Measurements from ENCODE around the gene XPNPEP3.
"Not testable (repeated sequence)": the region's sequence is repeated elsewhere in the genome, so short reads cannot be mapped to it uniquely, and the experiment has no call there.

Gene XPNPEP3

DNA sequence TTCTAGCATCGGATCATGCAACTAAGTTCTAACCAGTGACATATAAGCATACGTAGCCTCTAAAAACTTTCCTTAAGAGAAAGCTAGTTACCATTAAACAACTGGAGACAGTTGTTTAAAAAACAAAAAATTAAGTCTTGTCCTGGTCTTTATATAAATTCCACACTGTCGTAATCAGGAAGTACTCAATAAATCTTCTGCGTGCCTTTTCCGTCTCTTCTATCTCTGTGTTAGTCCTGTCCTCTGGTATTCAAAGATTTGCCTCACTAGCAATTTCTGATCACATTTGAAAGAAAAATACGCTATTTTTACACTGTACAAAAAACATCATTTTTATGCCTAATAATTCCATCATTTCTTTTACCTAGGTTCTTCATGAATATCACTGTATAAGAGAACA lies 27.8 kb upstream of the XPNPEP3 start:
- Histone ChIP-seq H3K9me3 (ENCODE audit: control insufficient read depth, low read length) (no peaks in the 10 kb centered on the region), H3K36me3 (ENCODE audit: control insufficient read depth, insufficient read depth, low read length) (peaks cover 5% of the 10 kb centered on the region), H3K4me3 (ENCODE audit: low read length) (no peak overlapping the region), H3K27me3 (ENCODE audit: control insufficient read depth, insufficient read depth, low read length) (no peaks in the 10 kb centered on the region), H3K9ac (ENCODE audit: low read length) (no peak overlapping the region), H3K4me1 (ENCODE audit: control insufficient read depth, insufficient read depth, low read length) (peaks cover 6% of the 10 kb centered on the region)

DNA sequence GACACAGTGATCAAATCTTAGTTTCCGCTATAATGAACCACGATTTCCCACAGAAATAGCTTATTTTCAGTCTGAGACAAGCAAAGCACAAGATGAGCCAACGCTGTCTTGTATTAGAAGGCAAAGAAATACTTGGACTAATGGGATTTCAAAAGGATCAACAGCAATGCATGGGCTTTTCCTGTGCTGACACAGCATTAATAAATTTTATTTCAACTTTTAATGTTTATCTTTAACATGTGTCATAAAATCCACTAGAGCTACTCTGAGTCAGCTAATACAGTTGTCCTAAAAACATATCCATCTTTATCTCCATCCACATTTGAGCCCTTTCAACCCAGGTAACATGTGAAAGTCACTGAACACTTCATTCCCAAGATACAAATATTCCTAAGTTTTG lies 22.3 kb upstream of the XPNPEP3 start:
- Histone ChIP-seq H3K9me3 (ENCODE audit: control insufficient read depth, low read length) (no peaks in the 10 kb centered on the region), H3K4me3 (ENCODE audit: low read length) (no peak overlapping the region), H3K36me3 (ENCODE audit: control insufficient read depth, insufficient read depth, low read length) (peaks cover 5% of the 10 kb centered on the region)

DNA sequence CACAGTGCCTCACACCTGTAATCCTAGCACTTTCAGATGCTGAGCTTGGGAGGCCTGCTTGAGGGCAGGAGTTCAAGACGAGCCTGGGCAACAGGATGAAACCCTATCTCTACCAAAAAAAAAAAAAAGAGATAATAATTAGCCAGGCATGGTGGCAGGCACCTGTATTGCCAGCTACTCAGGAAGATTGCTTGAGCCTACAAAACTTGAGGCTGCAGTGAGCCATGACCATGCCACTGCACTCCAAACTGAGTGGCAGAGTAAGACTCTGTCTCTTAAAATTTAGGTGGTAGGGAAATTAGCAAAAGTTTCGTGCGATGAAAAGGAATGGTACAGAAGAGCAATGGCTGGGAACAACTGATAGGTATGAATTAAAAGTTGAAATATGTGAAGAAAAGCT lies 18.5 kb upstream of the XPNPEP3 start:
- Histone ChIP-seq H3K36me3 (ENCODE audit: control insufficient read depth, insufficient read depth, low read length) (no peaks in the 10 kb centered on the region), H3K4me1 (ENCODE audit: control insufficient read depth, insufficient read depth, low read length) (no peaks in the 10 kb centered on the region), H3K4me3 (ENCODE audit: low read length) (no peak overlapping the region), H3K27me3 (ENCODE audit: control insufficient read depth, insufficient read depth, low read length) (no peaks in the 10 kb centered on the region), H3K9me3 (ENCODE audit: control insufficient read depth, low read length) (no peaks in the 10 kb centered on the region), H3K9ac (ENCODE audit: low read length) (no peak overlapping the region)

More for the DNA sequence above, 22.3 kb upstream of the XPNPEP3 start:
- peaks cover 6% of the 10 kb centered on the region for H3K4me1 ChIP-seq (ENCODE audit: control insufficient read depth, insufficient read depth, low read length)
- H3K9ac ChIP-seq (ENCODE audit: low read length), result no peak overlapping the region
- H3K27me3 ChIP-seq (ENCODE audit: control insufficient read depth, insufficient read depth, low read length), result no peaks in the 10 kb centered on the region

DNA sequence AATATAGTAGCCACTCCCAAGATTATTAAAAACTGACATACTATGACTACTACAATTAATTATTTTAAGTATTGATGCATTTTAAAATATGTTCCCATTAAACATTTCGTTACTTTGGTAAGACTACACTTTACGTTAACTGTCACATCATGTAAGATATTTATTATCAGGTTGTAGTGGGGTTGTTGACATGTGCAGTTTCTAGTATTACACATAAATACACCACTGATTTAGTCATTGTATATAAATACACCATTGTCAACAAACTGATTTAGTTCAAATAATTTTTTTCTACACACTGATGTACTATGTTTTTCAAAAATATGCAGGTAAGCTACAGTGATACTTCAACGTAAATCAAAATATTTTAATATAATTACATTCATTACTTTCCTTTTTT lies 12.0 kb upstream of the XPNPEP3 start:
- Histone ChIP-seq H3K27me3 (ENCODE audit: control insufficient read depth, insufficient read depth, low read length) (no peaks in the 10 kb centered on the region), H3K36me3 (ENCODE audit: control insufficient read depth, insufficient read depth, low read length) (no peaks in the 10 kb centered on the region), H3K9ac (ENCODE audit: low read length) (no peak overlapping the region), H3K4me1 (ENCODE audit: control insufficient read depth, insufficient read depth, low read length) (no peaks in the 10 kb centered on the region), H3K9me3 (ENCODE audit: control insufficient read depth, low read length) (no peaks in the 10 kb centered on the region), H3K4me3 (ENCODE audit: low read length) (no peak overlapping the region)

DNA sequence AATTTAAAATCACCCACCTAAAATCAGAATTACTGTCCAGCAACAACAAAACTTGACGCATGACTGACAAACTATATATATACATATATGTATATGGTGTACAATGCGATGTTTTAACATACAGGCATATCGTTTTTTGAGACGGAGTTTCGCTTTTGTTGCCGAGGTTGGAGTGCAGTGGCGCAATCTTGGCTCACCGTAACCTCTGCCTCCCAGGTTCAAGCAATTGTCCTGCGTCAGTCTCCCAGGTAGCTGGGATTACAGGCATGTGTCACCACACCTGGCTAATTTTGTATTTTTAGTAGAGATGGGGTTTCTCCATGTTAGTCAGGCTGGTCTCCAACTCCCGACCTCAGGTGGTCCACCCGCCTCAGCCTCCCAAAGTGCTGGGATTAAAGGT lies 11.1 kb upstream of the XPNPEP3 start:
- H3K9me3 ChIP-seq (ENCODE audit: control insufficient read depth, low read length); H3K4me1 ChIP-seq (ENCODE audit: control insufficient read depth, insufficient read depth, low read length); H3K27me3 ChIP-seq (ENCODE audit: control insufficient read depth, insufficient read depth, low read length); H3K36me3 ChIP-seq (ENCODE audit: control insufficient read depth, insufficient read depth, low read length); H3K4me3 ChIP-seq (ENCODE audit: low read length); H3K9ac ChIP-seq (ENCODE audit: low read length): not testable (repeated sequence)

DNA sequence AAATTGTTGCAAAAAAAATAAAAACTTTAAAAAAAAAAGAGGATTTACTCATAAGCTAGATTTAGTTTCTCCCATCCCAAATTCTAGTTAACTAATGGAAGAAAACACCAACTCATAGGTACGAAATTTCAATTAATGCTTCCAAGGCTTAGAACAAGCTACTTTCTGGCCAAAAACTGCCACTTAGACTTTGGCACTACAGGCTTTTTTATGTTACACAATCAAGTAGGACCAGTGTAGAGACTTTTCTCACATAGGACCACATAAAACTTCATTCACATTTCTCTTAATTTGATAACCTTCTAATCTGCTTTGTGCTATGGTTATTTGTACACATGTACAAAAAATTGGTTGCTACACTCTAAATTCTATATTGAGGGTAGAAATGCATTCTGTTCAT lies 3.6 kb upstream of the XPNPEP3 start:
- H3K27me3 ChIP-seq (ENCODE audit: control insufficient read depth, insufficient read depth, low read length), result no peaks in the 10 kb centered on the region
- H3K9ac ChIP-seq (ENCODE audit: low read length), result no peak overlapping the region
- H3K9me3 ChIP-seq (ENCODE audit: control insufficient read depth, low read length), result no peaks in the 10 kb centered on the region
- H3K36me3 ChIP-seq (ENCODE audit: control insufficient read depth, insufficient read depth, low read length), result no peaks in the 10 kb centered on the region
- no peak overlapping the region for H3K4me3 ChIP-seq (ENCODE audit: low read length)
- H3K4me1 ChIP-seq (ENCODE audit: control insufficient read depth, insufficient read depth, low read length), result peaks cover 10% of the 10 kb centered on the region

DNA sequence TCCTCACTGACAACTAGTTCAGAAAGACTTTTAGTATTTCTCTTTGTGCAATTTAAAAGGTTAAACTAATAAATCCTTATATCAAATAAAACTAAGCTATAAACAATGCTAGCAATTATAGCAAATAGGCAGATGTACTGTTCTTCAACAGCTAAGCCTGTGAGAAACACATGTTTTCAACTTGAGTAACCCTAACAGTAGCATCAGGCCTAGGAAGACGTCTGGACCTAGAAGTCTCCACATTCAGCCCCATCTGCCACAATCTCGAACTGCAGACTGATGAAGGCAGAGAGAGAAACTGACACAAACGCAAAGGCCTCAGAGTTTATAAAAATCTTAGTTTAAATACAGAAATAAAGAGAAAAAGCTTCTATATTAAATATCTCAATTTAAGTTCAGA lies 3.0 kb upstream of the XPNPEP3 start:
- peaks cover 10% of the 10 kb centered on the region for H3K4me1 ChIP-seq (ENCODE audit: control insufficient read depth, insufficient read depth, low read length)
- H3K9me3 ChIP-seq (ENCODE audit: control insufficient read depth, low read length), result no peaks in the 10 kb centered on the region
- no peak overlapping the region for H3K9ac ChIP-seq (ENCODE audit: low read length)
- H3K36me3 ChIP-seq (ENCODE audit: control insufficient read depth, insufficient read depth, low read length), result no peaks in the 10 kb centered on the region
- H3K4me3 ChIP-seq (ENCODE audit: low read length), result no peak overlapping the region
- no peaks in the 10 kb centered on the region for H3K27me3 ChIP-seq (ENCODE audit: control insufficient read depth, insufficient read depth, low read length)

DNA sequence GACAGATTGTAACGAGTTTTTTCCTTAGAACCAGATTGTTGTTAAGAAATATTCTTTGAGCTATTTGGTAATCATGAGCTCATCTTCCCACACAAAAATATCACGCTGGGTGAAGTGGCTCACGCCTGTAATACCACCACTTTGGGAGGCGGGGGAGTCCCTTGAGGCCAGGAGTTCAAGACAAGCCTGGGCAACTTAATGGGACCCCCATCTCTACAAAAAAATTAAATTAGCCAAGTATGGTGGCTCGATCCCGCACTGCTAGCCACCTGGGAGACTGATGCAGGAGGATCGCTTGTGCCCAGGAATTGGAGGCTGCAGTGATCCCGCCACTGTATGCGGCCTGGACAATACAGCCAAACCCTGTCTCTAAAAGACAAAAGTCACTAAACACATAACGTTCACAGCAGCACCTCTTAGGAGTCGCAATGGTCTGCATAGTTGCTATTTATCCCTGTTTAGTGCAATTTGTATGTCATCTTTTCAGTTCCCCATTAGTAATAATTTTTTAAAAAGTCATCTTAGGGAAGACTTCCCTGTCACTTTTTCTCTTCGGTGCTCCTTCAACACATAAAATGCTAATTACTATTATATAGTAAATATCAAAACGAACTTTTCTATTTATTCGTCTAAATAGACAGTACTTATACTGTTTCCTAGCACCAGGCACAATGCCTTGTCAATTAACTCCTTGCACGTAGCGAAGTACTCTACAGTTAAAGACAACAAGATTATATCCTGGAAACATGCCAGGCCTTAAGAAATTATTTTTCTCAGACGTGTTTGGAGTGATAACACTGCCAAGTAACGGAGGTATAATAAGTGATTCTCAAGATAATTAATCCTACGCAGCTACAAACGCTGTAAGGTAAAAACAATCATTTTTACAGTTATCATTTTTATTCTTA lies 1.6 kb upstream of the XPNPEP3 start:
- Histone ChIP-seq H3K36me3 (ENCODE audit: control insufficient read depth, insufficient read depth, low read length) (no peaks in the 10 kb centered on the region), H3K4me3 (ENCODE audit: low read length) (peak overlapping the region; percentile 96), H3K27me3 (ENCODE audit: control insufficient read depth, insufficient read depth, low read length) (no peaks in the 10 kb centered on the region), H3K9ac (ENCODE audit: low read length) (peak overlapping the region; percentile 85), H3K4me1 (ENCODE audit: control insufficient read depth, insufficient read depth, low read length) (peaks cover 10% of the 10 kb centered on the region), H3K9me3 (ENCODE audit: control insufficient read depth, low read length) (no peaks in the 10 kb centered on the region)

DNA sequence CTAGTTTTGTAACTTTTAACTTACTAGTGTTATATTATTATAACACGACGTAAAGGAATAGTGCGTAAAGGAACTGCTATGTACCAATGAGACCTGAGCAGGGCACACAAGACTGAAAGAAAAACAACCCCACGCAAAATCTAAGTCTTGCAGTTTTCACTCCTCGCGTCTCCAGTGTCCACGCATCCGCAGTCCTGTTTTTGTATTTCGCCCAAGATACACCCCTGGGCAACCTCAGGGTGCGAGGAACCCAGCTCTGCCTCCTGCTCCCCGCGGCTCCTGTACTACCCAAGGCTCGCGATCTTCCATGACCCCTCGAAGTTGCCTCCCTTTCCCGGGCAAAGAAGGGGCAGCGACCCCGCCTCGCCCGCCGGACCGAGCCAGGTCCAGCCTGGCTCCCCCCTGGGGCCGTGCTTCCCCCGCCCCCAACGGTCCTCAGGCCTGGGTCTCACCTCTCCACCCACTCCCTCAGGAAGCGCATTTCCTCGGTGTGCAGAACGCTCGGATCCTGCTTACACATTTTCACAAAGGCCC lies 902 bp upstream of the XPNPEP3 start:
- peaks cover 10% of the 10 kb centered on the region for H3K4me1 ChIP-seq (ENCODE audit: control insufficient read depth, insufficient read depth, low read length)
- H3K9me3 ChIP-seq (ENCODE audit: control insufficient read depth, low read length), result no peaks in the 10 kb centered on the region
- no peaks in the 10 kb centered on the region for H3K36me3 ChIP-seq (ENCODE audit: control insufficient read depth, insufficient read depth, low read length)
- no peaks in the 10 kb centered on the region for H3K27me3 ChIP-seq (ENCODE audit: control insufficient read depth, insufficient read depth, low read length)
- peak overlapping the region; percentile 96 for H3K4me3 ChIP-seq (ENCODE audit: low read length)
- H3K9ac ChIP-seq (ENCODE audit: low read length), result peak overlapping the region; percentile 85

DNA sequence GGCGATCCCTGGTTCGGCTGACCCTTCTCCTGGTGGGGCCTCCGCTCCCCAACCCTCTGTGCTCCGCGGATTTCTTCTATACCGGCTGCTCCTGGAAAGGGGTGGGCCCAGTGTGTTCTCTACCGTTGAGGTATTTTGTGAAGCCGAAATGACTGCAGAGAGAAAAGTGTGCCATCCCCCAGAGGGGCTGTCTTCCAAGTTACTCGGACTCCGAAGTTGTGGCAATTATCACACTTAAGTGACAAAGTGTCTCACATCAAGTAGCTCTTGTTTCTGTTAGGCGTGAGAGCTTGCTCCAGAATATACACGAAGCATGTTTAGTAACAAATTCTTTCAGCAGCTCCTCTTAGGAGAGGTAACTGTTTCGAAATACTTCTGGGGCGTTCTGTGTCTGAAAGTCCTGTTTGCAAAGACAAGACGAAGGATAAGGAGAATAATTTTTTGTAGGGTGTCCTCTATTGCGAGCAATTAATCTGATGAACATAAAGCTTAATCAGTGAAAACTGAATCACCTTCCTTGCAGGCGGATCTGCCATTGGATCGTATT lies 434 bp downstream of the XPNPEP3 start:
- Histone ChIP-seq H3K27me3 (ENCODE audit: control insufficient read depth, insufficient read depth, low read length) (no peaks in the 10 kb centered on the region), H3K4me1 (ENCODE audit: control insufficient read depth, insufficient read depth, low read length) (peaks cover 10% of the 10 kb centered on the region), H3K9me3 (ENCODE audit: control insufficient read depth, low read length) (no peaks in the 10 kb centered on the region), H3K9ac (ENCODE audit: low read length) (peak overlapping the region; percentile 85), H3K36me3 (ENCODE audit: control insufficient read depth, insufficient read depth, low read length) (no peaks in the 10 kb centered on the region), H3K4me3 (ENCODE audit: low read length) (peak overlapping the region; percentile 96)

DNA sequence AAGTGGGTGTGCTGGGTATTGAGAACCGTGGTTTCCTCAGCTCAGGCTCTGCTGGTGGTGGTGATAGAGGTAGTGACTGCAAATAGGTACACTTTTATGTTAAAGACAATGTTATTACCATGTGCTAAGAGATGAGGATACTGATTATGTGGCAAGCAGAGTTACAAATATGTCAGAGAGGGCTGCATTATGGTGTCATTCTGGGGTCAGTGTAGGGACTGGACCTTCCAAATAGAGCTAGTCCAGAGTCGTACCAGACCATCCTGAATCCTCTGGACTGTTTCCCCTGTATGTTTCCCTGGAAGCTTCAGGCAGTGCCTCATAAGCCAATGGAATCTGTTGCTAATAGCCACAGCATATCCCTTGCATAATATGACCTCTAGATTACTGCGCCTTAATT lies 5.1 kb downstream of the XPNPEP3 start, which contains the start of gene DNAJB7:
Gene DNAJB7 (minus strand): TSS at position 101 of the 400 bp plus-strand sequence. CDS start 119 bp downstream, outside the sequence.
- no peak within 1 kb of the TSS for H3K9ac ChIP-seq (ENCODE audit: low read length)
- no peaks in the 10 kb centered on the region for H3K27me3 ChIP-seq (ENCODE audit: control insufficient read depth, insufficient read depth, low read length)
- no peaks in the 10 kb centered on the region for H3K9me3 ChIP-seq (ENCODE audit: control insufficient read depth, low read length)
- H3K36me3 ChIP-seq (ENCODE audit: control insufficient read depth, insufficient read depth, low read length), result no peaks in the 10 kb centered on the region
- H3K4me3 ChIP-seq (ENCODE audit: low read length), result no peak within 1 kb of the TSS
- no peaks in the 10 kb centered on the region for H3K4me1 ChIP-seq (ENCODE audit: control insufficient read depth, insufficient read depth, low read length)

DNA sequence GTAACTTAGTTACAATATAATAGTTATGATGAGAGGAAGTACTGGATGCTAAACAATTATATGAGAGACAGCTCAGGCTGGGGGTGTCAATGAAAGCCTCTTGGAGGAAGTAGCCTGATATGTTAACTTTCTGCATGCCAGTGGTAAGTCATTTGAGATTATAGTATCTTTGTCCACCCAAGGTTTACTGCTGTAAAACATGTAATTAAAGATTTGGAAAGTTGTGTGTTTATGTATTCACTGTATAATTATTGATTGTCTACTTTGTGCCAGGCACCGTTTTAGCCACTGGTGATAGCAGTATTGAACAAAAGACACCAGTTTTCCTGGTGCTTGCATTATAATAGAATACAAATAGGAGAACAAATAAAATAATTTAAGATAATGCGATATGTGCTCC lies 5.6 kb downstream of the XPNPEP3 start:
- no peaks in the 10 kb centered on the region for H3K27me3 ChIP-seq (ENCODE audit: control insufficient read depth, insufficient read depth, low read length)
- no peaks in the 10 kb centered on the region for H3K9me3 ChIP-seq (ENCODE audit: control insufficient read depth, low read length)
- no peak overlapping the region for H3K4me3 ChIP-seq (ENCODE audit: low read length)
- no peaks in the 10 kb centered on the region for H3K36me3 ChIP-seq (ENCODE audit: control insufficient read depth, insufficient read depth, low read length)
- no peaks in the 10 kb centered on the region for H3K4me1 ChIP-seq (ENCODE audit: control insufficient read depth, insufficient read depth, low read length)
- H3K9ac ChIP-seq (ENCODE audit: low read length), result no peak overlapping the region
